ENCODE measurements around the gene SNED1.

SNED1 gene

GRCh38 chr2:241009601-241010530 is 11.4 kb downstream of the SNED1 start:
- peak; percentile 54 to 58 for ATAC-seq (replicated peaks)
- Mint-ChIP-seq H3K4me1 (peaks cover 9 to 19% of the 10 kb centered on the region in 2 donors), H3K9me3 (peaks cover 9 to 11% of the 10 kb centered on the region in 2 donors), H3K27ac (no peak overlapping the region), H3K36me3 (peaks cover 4 to 5% of the 10 kb centered on the region in 2 donors), H3K27me3 (peaks cover 20 to 43% of the 10 kb centered on the region in 2 donors), H3K4me3 (peak overlapping the region; percentile 21 to 73)
- DNase-seq: no peak

GRCh38 chr2:241010531-241011295 is 12.3 kb downstream of the SNED1 start:
- peaks cover 9 to 19% of the 10 kb centered on the region in 2 donors for H3K4me1 Mint-ChIP-seq
- no peak for DNase-seq
- H3K9me3 Mint-ChIP-seq: peaks cover 5 to 7% of the 10 kb centered on the region in 2 donors
- H3K36me3 Mint-ChIP-seq: peaks cover under 1 to 2% of the 10 kb centered on the region in 2 donors
- H3K27me3 Mint-ChIP-seq: peaks cover 20 to 43% of the 10 kb centered on the region in 2 donors
- H3K27ac Mint-ChIP-seq: no peak overlapping the region
- no peak for ATAC-seq (replicated peaks)
- H3K4me3 Mint-ChIP-seq: peak overlapping the region in 1 of 2 donors; percentile 73

GRCh38 chr2:241011296-241011600 is 12.8 kb downstream of the SNED1 start:
- peaks cover 9 to 19% of the 10 kb centered on the region in 2 donors for H3K4me1 Mint-ChIP-seq
- H3K4me3 Mint-ChIP-seq: no peak overlapping the region
- peaks cover 1% of the 10 kb centered on the region in 2 donors for H3K9me3 Mint-ChIP-seq
- H3K27me3 Mint-ChIP-seq: peaks cover 20 to 43% of the 10 kb centered on the region in 2 donors
- ATAC-seq (replicated peaks) (no peak), DNase-seq (no peak)
- H3K27ac Mint-ChIP-seq: no peak overlapping the region
- H3K36me3 Mint-ChIP-seq: no peaks in the 10 kb centered on the region

GRCh38 chr2:241011751-241012510 is 13.5 kb downstream of the SNED1 start:
- DNase-seq (no peak), ATAC-seq (replicated peaks) (no peak)
- no peak overlapping the region for H3K27ac Mint-ChIP-seq
- H3K4me3 Mint-ChIP-seq: no peak overlapping the region
- H3K36me3 Mint-ChIP-seq: no peaks in the 10 kb centered on the region
- H3K27me3 Mint-ChIP-seq: peaks cover 20 to 38% of the 10 kb centered on the region in 2 donors
- H3K9me3 Mint-ChIP-seq: no peaks in the 10 kb centered on the region
- H3K4me1 Mint-ChIP-seq: peaks cover 9 to 19% of the 10 kb centered on the region in 2 donors

- Mint-ChIP-seq H3K4me3 (no peak overlapping the region), H3K9me3 (no peaks in the 10 kb centered on the region), H3K36me3 (no peaks in the 10 kb centered on the region), H3K27ac (no peak overlapping the region), H3K27me3 (peaks cover 6 to 21% of the 10 kb centered on the region in 2 donors), H3K4me1 (peaks cover 5 to 15% of the 10 kb centered on the region in 2 donors)
- DNase-seq: no peak
- no peak for ATAC-seq (replicated peaks)
These were observed 15.8 kb downstream of the SNED1 start for GRCh38 chr2:241014224-241014623.

- peaks cover 4 to 9% of the 10 kb centered on the region in 2 donors for H3K4me1 Mint-ChIP-seq
- DNase-seq (no peak), ATAC-seq (replicated peaks) (no peak)
- H3K36me3 Mint-ChIP-seq: no peaks in the 10 kb centered on the region
- H3K4me3 Mint-ChIP-seq: no peak overlapping the region
- no peaks in the 10 kb centered on the region for H3K9me3 Mint-ChIP-seq
- H3K27me3 Mint-ChIP-seq: peaks cover under 1 to 16% of the 10 kb centered on the region in 2 donors
- no peak overlapping the region for H3K27ac Mint-ChIP-seq
These were observed 16.3 kb downstream of the SNED1 start for GRCh38 chr2:241014764-241015163.

- Mint-ChIP-seq H3K9me3 (no peaks in the 10 kb centered on the region), H3K27ac (no peak overlapping the region), H3K4me1 (peaks cover 0 to 2% of the 10 kb centered on the region in 2 donors), H3K4me3 (no peak overlapping the region), H3K27me3 (peaks cover 0 to 9% of the 10 kb centered on the region in 2 donors), H3K36me3 (no peaks in the 10 kb centered on the region)
- no peak for ATAC-seq (replicated peaks)
- no peak for DNase-seq
These were observed 17.0 kb downstream of the SNED1 start for GRCh38 chr2:241015439-241015838.

GRCh38 chr2:241017228-241017940 is 19.0 kb downstream of the SNED1 start:
- no peak overlapping the region for H3K27ac Mint-ChIP-seq
- ATAC-seq (replicated peaks) (no peak), DNase-seq (no peak)
- no peak overlapping the region for H3K4me3 Mint-ChIP-seq
- H3K9me3 Mint-ChIP-seq: peaks cover under 1 to 2% of the 10 kb centered on the region in 2 donors
- H3K36me3 Mint-ChIP-seq: no peaks in the 10 kb centered on the region
- peaks cover 0 to 4% of the 10 kb centered on the region in 2 donors for H3K27me3 Mint-ChIP-seq
- no peaks in the 10 kb centered on the region for H3K4me1 Mint-ChIP-seq

GRCh38 chr2:241018051-241018891 is 19.9 kb downstream of the SNED1 start:
- Mint-ChIP-seq H3K27ac (no peak overlapping the region), H3K36me3 (no peaks in the 10 kb centered on the region), H3K27me3 (no peaks in the 10 kb centered on the region), H3K4me3 (no peak overlapping the region), H3K4me1 (no peaks in the 10 kb centered on the region), H3K9me3 (peaks cover 2 to 5% of the 10 kb centered on the region in 2 donors)
- DNase-seq: no peak
- ATAC-seq (replicated peaks): no peak

- H3K9me3 Mint-ChIP-seq: peaks cover 2 to 5% of the 10 kb centered on the region in 2 donors
- no peaks in the 10 kb centered on the region for H3K27me3 Mint-ChIP-seq
- no peaks in the 10 kb centered on the region for H3K36me3 Mint-ChIP-seq
- no peaks in the 10 kb centered on the region for H3K4me1 Mint-ChIP-seq
- H3K4me3 Mint-ChIP-seq: no peak overlapping the region
- ATAC-seq (replicated peaks): no peak
- H3K27ac Mint-ChIP-seq: no peak overlapping the region
- DNase-seq: no peak
These were observed 21.2 kb downstream of the SNED1 start for GRCh38 chr2:241019441-241020139.

GRCh38 chr2:241020201-241020600 is 21.8 kb downstream of the SNED1 start:
- DNase-seq (no peak), ATAC-seq (replicated peaks) (no peak)
- peaks cover 0 to 2% of the 10 kb centered on the region in 2 donors for H3K36me3 Mint-ChIP-seq
- H3K9me3 Mint-ChIP-seq: peaks cover 3 to 5% of the 10 kb centered on the region in 2 donors
- no peak overlapping the region for H3K4me3 Mint-ChIP-seq
- H3K4me1 Mint-ChIP-seq: no peaks in the 10 kb centered on the region
- H3K27me3 Mint-ChIP-seq: no peaks in the 10 kb centered on the region
- H3K27ac Mint-ChIP-seq: no peak overlapping the region

GRCh38 chr2:241020629-241021190 is 22.3 kb downstream of the SNED1 start:
- peaks cover 6 to 8% of the 10 kb centered on the region in 2 donors for H3K9me3 Mint-ChIP-seq
- no peak for ATAC-seq (replicated peaks)
- H3K27me3 Mint-ChIP-seq: no peaks in the 10 kb centered on the region
- H3K4me3 Mint-ChIP-seq: no peak overlapping the region
- no peaks in the 10 kb centered on the region for H3K4me1 Mint-ChIP-seq
- H3K36me3 Mint-ChIP-seq: peaks cover 3 to 5% of the 10 kb centered on the region in 2 donors
- no peak for DNase-seq
- H3K27ac Mint-ChIP-seq: no peak overlapping the region

All from stimulated activated naive B cell treated with anti-CD40 and anti-IgM and Interleukin-4, amounts not matched to agents 10 μg/mL and 1 μg/mL and 100 μg/mL, for 72 hours (primary cell).